GM19035 (cell line): Measurements from ENCODE around the gene ECT2.
"Not testable (repeated sequence)": the region's sequence is repeated elsewhere in the genome, so short reads cannot be mapped to it uniquely, and the experiment has no call there.

ENCODE experiments used
- ATAC-seq: cut with Tn5 transposase; IDR thresholded peaks from one replicate; pipeline ENCODE4 v1.9.1; 2021; ENCODE audit not compliant: unreplicated experiment

ECT2 gene

DNA sequence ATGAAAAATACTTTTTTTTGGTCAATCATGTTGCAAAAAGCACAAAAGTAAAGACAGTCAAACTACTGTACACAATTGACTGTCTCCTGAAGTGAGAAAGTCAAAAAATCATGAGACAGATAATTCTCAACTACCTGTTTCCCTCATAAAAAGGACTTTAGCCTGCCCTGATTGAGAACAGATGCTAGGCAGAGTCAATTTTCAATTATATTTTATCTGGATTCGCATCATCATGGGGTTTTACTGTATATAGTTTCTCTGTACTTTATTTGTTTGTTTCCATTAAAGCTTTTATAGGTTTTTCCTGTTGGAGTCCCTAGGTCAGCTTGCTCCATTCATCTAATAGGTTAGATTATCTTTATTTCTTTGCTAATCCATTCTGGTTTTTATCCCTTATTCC lies 53.8 kb downstream of the ECT2 start:
- no peak for ATAC-seq

GRCh38 chr3:172808969-172809546 lies 58.5 kb downstream of the ECT2 start:
- ATAC-seq = no peak

- no peak for ATAC-seq
Measured at GRCh38 chr3:172811099-172811498, 60.6 kb downstream of the ECT2 start.

- no peak for ATAC-seq
Measured at GRCh38 chr3:172813462-172813861, 62.9 kb downstream of the ECT2 start.

- no peak for ATAC-seq
Measured at GRCh38 chr3:172814738-172815137, 64.2 kb downstream of the ECT2 start.

GRCh38 chr3:172815857-172816256 lies 65.3 kb downstream of the ECT2 start:
- ATAC-seq = no peak

DNA sequence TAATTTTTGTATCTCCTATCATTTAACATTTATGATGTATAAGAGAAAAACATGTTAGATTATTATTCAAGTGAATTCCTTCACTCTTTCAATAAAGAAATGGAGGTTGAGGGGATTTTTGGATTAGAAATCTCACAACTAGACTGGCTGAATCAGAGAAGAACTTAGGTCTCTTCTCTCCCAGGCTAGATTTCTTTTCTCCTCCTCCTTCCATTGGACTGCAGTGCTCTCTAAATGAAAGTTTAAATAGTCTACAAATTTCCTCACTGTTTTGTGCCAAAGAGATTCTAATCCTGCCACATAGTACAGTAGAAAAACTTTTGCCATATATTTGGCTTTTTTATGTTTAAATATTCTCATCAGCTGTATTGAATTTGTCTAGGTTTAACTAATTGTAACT lies 65.8 kb downstream of the ECT2 start:
- no peak for ATAC-seq

GRCh38 chr3:172816968-172817367 lies 66.4 kb downstream of the ECT2 start:
- ATAC-seq = no peak

GRCh38 chr3:172820492-172820891 lies 70.0 kb downstream of the ECT2 start:
- no peak for ATAC-seq

- no peak for ATAC-seq
Measured at GRCh38 chr3:172824229-172824628, 73.7 kb downstream of the ECT2 start.

GRCh38 chr3:172827231-172827630 lies 76.7 kb downstream of the ECT2 start:
- ATAC-seq = not testable (repeated sequence)

GRCh38 chr3:172832983-172833382 lies 82.5 kb downstream of the ECT2 start:
- no peak for ATAC-seq

DNA sequence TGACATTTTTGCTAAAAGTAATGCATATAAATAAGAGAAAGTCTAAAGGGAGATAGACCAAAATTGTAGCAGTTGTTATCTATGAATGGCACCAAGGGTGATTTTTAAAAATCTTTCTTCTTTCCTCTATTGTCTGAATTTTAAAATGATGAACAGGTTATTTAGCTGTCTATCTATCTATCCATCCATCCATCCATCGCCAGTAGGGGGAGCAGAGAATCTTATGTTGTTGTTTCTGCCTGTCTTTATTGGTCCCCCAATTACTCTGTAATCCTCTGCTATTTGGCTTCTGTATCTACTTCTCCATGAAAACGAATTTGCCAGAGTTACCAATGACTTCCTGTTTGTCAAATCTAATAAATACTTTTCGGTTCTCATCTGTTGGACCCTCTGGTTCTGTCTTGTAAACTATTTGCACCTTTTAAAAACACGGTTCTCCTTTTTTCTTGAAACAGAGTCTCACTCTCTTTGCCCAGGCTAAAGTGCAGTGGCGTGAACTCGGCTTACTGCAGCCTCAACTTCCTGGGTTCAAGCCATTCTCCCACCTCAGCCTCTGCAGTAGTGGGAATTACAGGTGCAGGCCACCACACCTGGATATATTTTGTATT lies 86.0 kb downstream of the ECT2 start:
- ATAC-seq = peak; percentile 76

DNA sequence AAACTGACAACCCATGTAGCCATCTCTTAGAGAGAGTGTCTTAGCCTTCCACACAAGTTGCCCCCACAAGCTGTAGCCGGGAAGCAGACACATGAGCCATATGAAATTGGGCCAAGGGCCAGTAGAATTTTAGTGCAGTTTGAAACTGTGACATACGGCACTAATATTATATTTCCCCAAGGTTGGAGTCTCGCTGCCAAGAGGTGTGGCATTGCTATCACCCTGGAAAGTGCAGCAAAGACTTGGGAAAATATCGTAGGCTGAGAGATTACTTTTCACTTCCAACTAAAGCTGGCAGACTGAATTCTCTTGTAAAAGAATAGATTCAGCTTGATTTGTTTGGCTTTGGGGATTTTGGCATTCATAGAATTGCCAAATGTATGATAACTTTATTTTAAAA lies 89.2 kb downstream of the ECT2 start:
- ATAC-seq = no peak

DNA sequence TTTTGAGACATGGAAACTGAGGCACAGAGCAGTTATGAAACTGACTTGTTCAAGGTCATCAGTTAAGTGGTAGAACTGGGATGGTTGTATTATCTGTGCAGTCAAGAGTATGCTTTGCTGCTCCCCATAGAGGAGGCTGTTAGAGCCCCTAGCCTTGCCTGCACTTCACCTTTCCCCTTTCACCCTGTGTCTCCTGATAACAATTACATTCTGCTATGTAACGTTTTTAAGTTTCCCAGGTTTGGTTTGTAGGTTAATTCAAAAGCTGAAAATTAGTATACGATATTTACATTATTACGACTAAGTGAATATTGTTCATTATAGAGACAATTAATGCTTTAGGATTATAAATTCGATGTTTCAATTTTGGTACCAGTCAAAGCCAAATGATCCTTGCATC lies 89.9 kb downstream of the ECT2 start:
- no peak for ATAC-seq

DNA sequence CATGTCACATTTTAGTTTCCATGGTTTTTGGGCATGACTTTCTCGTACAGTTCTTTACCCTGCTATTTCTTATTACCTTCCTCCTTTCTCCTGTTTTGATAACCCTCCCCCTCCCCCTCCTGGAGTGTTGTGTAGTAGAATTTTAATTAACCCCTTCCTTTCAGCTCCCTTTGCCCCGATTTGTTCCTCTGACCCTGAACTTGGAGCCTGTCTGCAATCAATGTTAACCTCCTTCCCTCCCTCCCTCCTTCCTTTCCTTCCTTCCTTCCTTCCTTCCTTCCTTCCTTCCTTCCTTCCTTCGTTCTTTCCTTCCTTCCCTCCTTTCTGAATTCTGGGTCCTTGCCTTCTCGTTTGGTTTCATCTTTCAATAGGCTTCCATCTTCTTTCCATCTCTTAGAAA lies 90.4 kb downstream of the ECT2 start:
- ATAC-seq = no peak

- ATAC-seq = no peak
Measured at GRCh38 chr3:172844428-172844827, 93.9 kb downstream of the ECT2 start.

DNA sequence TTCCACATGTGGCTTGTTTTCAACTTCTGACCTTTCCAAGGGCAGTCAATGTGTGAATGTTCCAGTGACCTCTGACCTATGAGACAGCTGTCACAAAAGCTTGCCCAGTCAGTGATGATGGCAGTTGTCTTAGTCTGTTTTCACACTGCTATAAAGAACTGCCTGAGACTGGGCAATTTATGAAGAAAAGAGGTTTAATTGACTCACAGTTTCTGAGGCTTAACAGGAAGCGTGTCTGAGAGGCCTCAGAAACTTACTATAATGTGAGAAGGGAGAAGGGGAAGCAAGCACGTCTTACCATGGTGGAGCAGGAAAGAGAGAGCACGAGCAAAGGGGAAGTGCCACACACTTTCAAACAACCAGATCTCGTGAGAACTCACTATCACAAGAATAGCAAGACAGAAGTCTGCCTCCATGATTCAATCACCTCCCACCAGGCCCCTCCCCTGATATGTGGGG lies 95.6 kb downstream of the ECT2 start:
- no peak for ATAC-seq

DNA sequence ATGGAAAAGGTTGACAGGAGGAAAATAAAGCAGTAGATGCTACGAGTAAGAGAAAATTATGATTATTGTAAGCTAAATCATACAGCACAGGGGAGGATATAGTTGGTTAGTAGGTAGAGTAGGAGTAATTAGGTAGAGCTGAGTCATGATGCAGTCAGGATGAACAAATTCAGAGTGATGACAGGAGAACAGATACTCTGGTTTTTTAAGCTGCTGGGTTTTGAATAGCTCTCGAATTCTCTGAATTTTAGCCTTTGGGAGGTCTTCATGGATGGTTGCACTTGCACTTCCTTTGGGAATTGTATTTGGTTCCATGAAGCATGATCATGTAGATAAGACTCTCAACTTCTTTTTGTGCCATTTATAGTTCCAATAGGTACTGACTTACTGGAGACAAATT lies 96.2 kb downstream of the ECT2 start:
- no peak for ATAC-seq

DNA sequence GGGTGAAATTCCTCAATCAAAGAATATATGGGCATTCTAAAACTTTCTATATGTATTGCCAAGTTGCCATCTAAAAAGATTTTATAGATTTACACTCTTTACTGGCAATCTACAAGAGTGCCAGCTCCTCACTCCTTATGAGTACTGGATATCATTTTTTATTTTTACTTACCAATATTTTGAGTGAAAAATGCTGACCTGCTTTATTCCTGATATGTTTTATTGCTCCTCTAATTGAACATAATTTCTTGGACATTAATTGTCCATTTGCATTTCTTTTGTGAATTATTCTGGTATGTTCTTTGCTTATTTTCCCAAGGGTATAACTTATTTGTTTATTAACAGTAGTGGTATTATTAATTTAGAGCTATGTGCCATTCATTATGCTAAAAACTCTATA lies 96.8 kb downstream of the ECT2 start:
- ATAC-seq = no peak

GRCh38 chr3:172848910-172849309 lies 98.4 kb downstream of the ECT2 start:
- no peak for ATAC-seq

- ATAC-seq = no peak
Measured at GRCh38 chr3:172853005-172853404, 102.5 kb downstream of the ECT2 start.
